ENCODE results near the gene PDE4B. TPM values are rescaled to one million over a fixed set of nuclear protein-coding genes. Genes with fewer than 3 reads are reported as not detected.

Gene PDE4B
- total RNA-seq, 2 experiments from 2014 or later = 2.4 to 3.1 TPM

DNA sequence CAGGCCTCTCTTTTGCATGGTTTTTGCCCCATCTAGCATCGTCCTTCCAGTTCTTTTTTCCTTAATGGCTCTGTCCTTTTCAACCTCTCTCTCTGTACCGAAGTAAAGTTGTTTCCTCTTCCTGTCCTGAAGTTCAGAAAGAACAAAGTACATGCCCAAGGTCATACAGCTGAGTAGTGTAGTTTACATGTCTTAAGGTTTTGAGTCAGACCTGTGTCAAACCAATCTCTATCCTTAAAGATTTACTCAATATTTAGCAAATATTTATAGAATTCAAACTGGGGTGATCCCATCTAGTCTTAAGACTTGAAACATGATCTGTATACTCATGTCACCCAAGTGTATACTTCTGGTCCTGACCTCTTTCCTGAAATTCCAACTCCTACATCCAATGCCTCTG, 622.6 kb downstream of the PDE4B start:
- ChIA-PET POLR2A (interaction anchor here (0.7 to 2.2 kb wide), 4 partner anchors 9 to 21 kb away, joined by 4 to 6 read pairs (median 5); no protein-coding TSS in a partner anchor), CTCF (ENCODE audit: unreplicated experiment) (interaction anchor here (0.6 kb wide), 1 partner anchor 640 kb away, joined by 3 read pairs; no protein-coding TSS in a partner anchor)
- peak overlapping the region; percentile 31; the same call in 1 of the 2 replicates for H2AFZ ChIP-seq (ENCODE audit: low read length)
- H3K4me2 ChIP-seq (ENCODE audit: low read length) = no peak overlapping the region
- no peaks in the 10 kb centered on the region for H3K9me2 ChIP-seq (ENCODE audit: insufficient read depth, low read length)
- intact Hi-C loops (cut with micrococcal nuclease; ENCODE audit: unreplicated experiment) = no loop called here
- no peak overlapping the region for H3K27ac ChIP-seq (ENCODE audit: low read depth, low read length, poor library complexity, severe bottlenecking)
- no TSS peak for BruUV-seq (replicated peaks)
- no peak for DNase-seq (ENCODE audit: low spot score)
- H3K4me3 ChIP-seq (ENCODE audit: low read depth, low read length, poor library complexity, severe bottlenecking) = no peak overlapping the region
- no peaks in the 10 kb centered on the region for H3K79me2 ChIP-seq (ENCODE audit: insufficient read depth, low read depth, low read length)
- no peaks in the 10 kb centered on the region; the same call in 1 of the 2 replicates for H3K36me3 ChIP-seq (ENCODE audit: insufficient read depth, low read length)
- TF ChIP-seq, protein P1, sequence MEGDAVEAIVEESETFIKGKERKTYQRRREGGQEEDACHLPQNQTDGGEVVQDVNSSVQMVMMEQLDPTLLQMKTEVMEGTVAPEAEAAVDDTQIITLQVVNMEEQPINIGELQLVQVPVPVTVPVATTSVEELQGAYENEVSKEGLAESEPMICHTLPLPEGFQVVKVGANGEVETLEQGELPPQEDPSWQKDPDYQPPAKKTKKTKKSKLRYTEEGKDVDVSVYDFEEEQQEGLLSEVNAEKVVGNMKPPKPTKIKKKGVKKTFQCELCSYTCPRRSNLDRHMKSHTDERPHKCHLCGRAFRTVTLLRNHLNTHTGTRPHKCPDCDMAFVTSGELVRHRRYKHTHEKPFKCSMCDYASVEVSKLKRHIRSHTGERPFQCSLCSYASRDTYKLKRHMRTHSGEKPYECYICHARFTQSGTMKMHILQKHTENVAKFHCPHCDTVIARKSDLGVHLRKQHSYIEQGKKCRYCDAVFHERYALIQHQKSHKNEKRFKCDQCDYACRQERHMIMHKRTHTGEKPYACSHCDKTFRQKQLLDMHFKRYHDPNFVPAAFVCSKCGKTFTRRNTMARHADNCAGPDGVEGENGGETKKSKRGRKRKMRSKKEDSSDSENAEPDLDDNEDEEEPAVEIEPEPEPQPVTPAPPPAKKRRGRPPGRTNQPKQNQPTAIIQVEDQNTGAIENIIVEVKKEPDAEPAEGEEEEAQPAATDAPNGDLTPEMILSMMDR (conservative IDR thresholded peaks at IDR 0.05; ENCODE audit: low read length) = no peak
- TF ChIP-seq EZH2phosphoT487 (IDR thresholded peaks at IDR 0.05; ENCODE audit: borderline replicate concordance, low read depth, low read length) = no peak
- H3K4me1 ChIP-seq (ENCODE audit: insufficient read depth, low read length, poor library complexity, severe bottlenecking) = peaks cover 8% of the 10 kb centered on the region
- H3K9me3 ChIP-seq (ENCODE audit: low read length) = peaks cover 30% of the 10 kb centered on the region; the same call in 1 of the 2 replicates
- H4K20me1 ChIP-seq (ENCODE audit: insufficient read depth, low read length) = no peaks in the 10 kb centered on the region

DNA sequence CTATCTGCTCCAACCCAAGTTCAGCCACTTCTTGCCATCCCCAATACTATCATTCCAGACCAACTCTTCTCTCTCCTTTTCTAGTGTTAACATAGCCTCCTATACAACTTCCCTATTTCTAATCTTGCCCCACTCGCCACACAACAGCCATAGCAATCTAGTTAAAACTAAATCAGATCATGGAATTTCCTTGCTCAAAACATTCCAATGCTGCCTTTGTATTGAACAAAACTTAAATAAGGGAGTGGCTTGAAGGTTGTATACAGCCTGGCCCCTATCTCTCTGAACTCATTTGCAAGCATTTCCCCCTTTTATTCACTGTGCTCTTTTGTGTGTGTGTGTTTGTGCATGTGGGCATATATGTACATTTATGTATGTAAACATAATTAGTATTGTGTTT, 623.2 kb downstream of the PDE4B start:
- Histone ChIP-seq H2AFZ (ENCODE audit: low read length) (no peak overlapping the region), H3K9me3 (ENCODE audit: low read length) (peaks cover 30% of the 10 kb centered on the region; the same call in 1 of the 2 replicates), H3K4me2 (ENCODE audit: low read length) (no peak overlapping the region), H3K4me3 (ENCODE audit: low read depth, low read length, poor library complexity, severe bottlenecking) (no peak overlapping the region), H4K20me1 (ENCODE audit: insufficient read depth, low read length) (no peaks in the 10 kb centered on the region), H3K27ac (ENCODE audit: low read depth, low read length, poor library complexity, severe bottlenecking) (no peak overlapping the region), H3K9me2 (ENCODE audit: insufficient read depth, low read length) (no peaks in the 10 kb centered on the region), H3K79me2 (ENCODE audit: insufficient read depth, low read depth, low read length) (no peaks in the 10 kb centered on the region), H3K36me3 (ENCODE audit: insufficient read depth, low read length) (no peaks in the 10 kb centered on the region; the same call in 1 of the 2 replicates), H3K4me1 (ENCODE audit: insufficient read depth, low read length, poor library complexity, severe bottlenecking) (peaks cover 8% of the 10 kb centered on the region)
- BruUV-seq (replicated peaks) = no TSS peak
- ChIA-PET POLR2A (interaction anchor here (0.6 to 1.6 kb wide), 3 partner anchors 9 to 384 kb away, joined by 3 to 6 read pairs (median 3); no protein-coding TSS in a partner anchor), CTCF (ENCODE audit: unreplicated experiment) (no interaction called here)
- no peak for TF ChIP-seq EZH2phosphoT487 (IDR thresholded peaks at IDR 0.05; ENCODE audit: borderline replicate concordance, low read depth, low read length)
- TF ChIP-seq, protein P1 (conservative IDR thresholded peaks at IDR 0.05; ENCODE audit: low read length) = no peak
- DNase-seq (ENCODE audit: low spot score) = no peak
- intact Hi-C loops (cut with micrococcal nuclease; ENCODE audit: unreplicated experiment) = no loop called here

DNA sequence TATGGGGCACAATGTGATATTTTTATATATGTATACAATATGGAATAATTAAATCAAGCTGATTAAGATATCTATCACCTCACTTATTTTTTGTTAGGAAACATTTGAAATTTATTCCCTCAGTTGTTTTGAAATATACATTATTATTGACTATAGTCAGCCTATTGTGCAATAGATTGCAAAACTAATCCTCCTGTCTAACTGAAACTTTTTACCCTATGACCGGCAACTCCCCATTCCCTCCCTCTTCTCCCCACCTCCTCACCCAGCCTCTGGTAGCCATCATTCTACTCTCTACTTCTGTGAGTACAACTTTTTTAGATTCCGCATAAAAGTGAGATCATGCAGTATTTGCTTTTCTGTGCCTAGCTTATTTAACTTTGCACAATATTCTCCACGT, 623.6 kb downstream of the PDE4B start:
- Histone ChIP-seq H4K20me1 (ENCODE audit: insufficient read depth, low read length) (no peaks in the 10 kb centered on the region), H2AFZ (ENCODE audit: low read length) (no peak overlapping the region), H3K4me3 (ENCODE audit: low read depth, low read length, poor library complexity, severe bottlenecking) (no peak overlapping the region), H3K36me3 (ENCODE audit: insufficient read depth, low read length) (no peaks in the 10 kb centered on the region; the same call in 1 of the 2 replicates), H3K27ac (ENCODE audit: low read depth, low read length, poor library complexity, severe bottlenecking) (no peak overlapping the region), H3K4me2 (ENCODE audit: low read length) (no peak overlapping the region), H3K79me2 (ENCODE audit: insufficient read depth, low read depth, low read length) (no peaks in the 10 kb centered on the region), H3K4me1 (ENCODE audit: insufficient read depth, low read length, poor library complexity, severe bottlenecking) (peaks cover 8% of the 10 kb centered on the region), H3K9me3 (ENCODE audit: low read length) (peaks cover 30% of the 10 kb centered on the region; the same call in 1 of the 2 replicates), H3K9me2 (ENCODE audit: insufficient read depth, low read length) (no peaks in the 10 kb centered on the region)
- no TSS peak for BruUV-seq (replicated peaks)
- POLR2A ChIA-PET = interaction anchor here (0.6 to 1.1 kb wide), 2 partner anchors 20 to 384 kb away, joined by 3 read pairs; no protein-coding TSS in a partner anchor
- DNase-seq (ENCODE audit: low spot score) = no peak
- intact Hi-C loops (cut with micrococcal nuclease; ENCODE audit: unreplicated experiment) = no loop called here
- TF ChIP-seq, protein P1 (conservative IDR thresholded peaks at IDR 0.05; ENCODE audit: low read length) = no peak
- TF ChIP-seq EZH2phosphoT487 (IDR thresholded peaks at IDR 0.05; ENCODE audit: borderline replicate concordance, low read depth, low read length) = no peak
- CTCF ChIA-PET (ENCODE audit: unreplicated experiment) = no interaction called here
